CD4-positive, alpha-beta T cell treated with Interleukin-17A for 4 hours (primary cell): ENCODE data around the gene AKR1D1.

ENCODE experiments used
- DNase-seq: peaks from one replicate; pipeline ENCODE4 v3.0.0-alpha.2; 2020; ENCODE audit warnings: mixed read lengths

AKR1D1 gene

GRCh38 chr7:138167869-138168296, 91.6 kb downstream of the AKR1D1 start:
- DNase-seq: no peak
